HepG2 (cell line): ENCODE results near the gene TMEM14B.
A peak's percentile ranks its signal among the peaks of the same experiment; 100 is the strongest.

Experiments used
- CTCF ChIP-seq: sonication (generic); formaldehyde crosslinking; IDR thresholded peaks from 2 replicates; pipeline ENCODE4 v1.5.0; 2020; ENCODE audit warnings: mild to moderate bottlenecking, missing genetic modification reagents, moderate library complexity
- E2F1 ChIP-seq: sonication (generic); formaldehyde crosslinking; IDR thresholded peaks from 2 replicates; pipeline ENCODE4 v1.5.0; 2020; ENCODE audit warnings: missing genetic modification reagents
- GABPB1 ChIP-seq: IDR thresholded peaks from 2 replicates; pipeline ENCODE4 v1.6.1; 2016; ENCODE audit warnings: mild to moderate bottlenecking, missing genetic modification reagents, moderate library complexity, missing compliant biosample characterization
- LCORL ChIP-seq, 2 experiments: fragments of 450-650 bp in 1 of 2; sonication (generic) in 1 of 2; formaldehyde crosslinking in 1 of 2; IDR thresholded peaks; 2 replicates each; pipeline versions ENCODE4 v1.5.0 to v1.6.1; 2017 to 2020; ENCODE audit warnings: antibody characterized with exemption in 1 of 2, missing genetic modification reagents in 1 of 2
- RFXANK ChIP-seq: IDR thresholded peaks from 2 replicates; pipeline ENCODE4 v1.6.1; 2016

GRCh38 chr6:10722820-10723566, 24.6 kb upstream of the TMEM14B start, which contains the start of gene TMEM14C:
- peak; percentile 72 for TF ChIP-seq E2F1
- peak; percentile 95 for TF ChIP-seq GABPB1
- peak; percentile 83 for TF ChIP-seq RFXANK
- no peak for TF ChIP-seq LCORL (IDR thresholded peaks at IDR 0.05)
- peak; percentile 96 for TF ChIP-seq LCORL (CRISPR knock-in tag; IDR thresholded peaks at IDR 0.05)
- peak; percentile 44 for TF ChIP-seq CTCF (CRISPR knock-in tag)
